KMS-11 (cell line): ENCODE data around the gene TC2N.

Source experiments
- H2AFZ ChIP-seq: fragments of 200-600 bp; sonication (generic); 2 replicates; pipeline ENCODE4 v1.6.1; 2016; ENCODE audit warnings: antibody characterized with exemption, mixed run types, low read depth
- H3K27ac ChIP-seq: fragments of 200-600 bp; sonication (generic); 2 replicates; pipeline ENCODE4 v1.6.1; 2016; ENCODE audit warnings: mild to moderate bottlenecking, mixed run types
- H3K27me3 ChIP-seq: fragments of 200-600 bp; sonication (generic); 2 replicates; pipeline ENCODE4 v1.6.1; 2017; ENCODE audit warnings: mild to moderate bottlenecking, low read depth, mixed run types, moderate library complexity; ENCODE audit not compliant: insufficient read depth
- H3K36me3 ChIP-seq: fragments of 200-600 bp; sonication (generic); 2 replicates; pipeline ENCODE4 v1.6.1; 2017; ENCODE audit warnings: mild to moderate bottlenecking, mixed run types; ENCODE audit not compliant: insufficient read depth
- H3K4me1 ChIP-seq: fragments of 200-600 bp; sonication (generic); 2 replicates; pipeline ENCODE4 v1.6.1; 2016; ENCODE audit warnings: mild to moderate bottlenecking, low read depth, mixed run types; ENCODE audit not compliant: poor library complexity, severe bottlenecking
- H3K4me2 ChIP-seq: fragments of 200-600 bp; sonication (generic); 2 replicates; pipeline ENCODE4 v1.7.0; 2016; ENCODE audit warnings: mild to moderate bottlenecking, mixed run types
- H3K4me3 ChIP-seq: fragments of 200-600 bp; sonication (generic); IDR thresholded peaks from 2 replicates; pipeline ENCODE4 v1.6.1; 2017; ENCODE audit warnings: low read depth, low read length, mixed read lengths; ENCODE audit not compliant: insufficient read depth
- H3K79me2 ChIP-seq: fragments of 200-600 bp; sonication (generic); 2 replicates; pipeline ENCODE4 v1.6.1; 2016; ENCODE audit warnings: low read depth, mixed run types; ENCODE audit not compliant: insufficient read depth
- H3K9ac ChIP-seq: fragments of 200-600 bp; sonication (generic); 2 replicates; pipeline ENCODE4 v1.6.1; 2016; ENCODE audit warnings: mild to moderate bottlenecking, mixed run types
- H4K20me1 ChIP-seq: fragments of 200-600 bp; sonication (generic); 2 replicates; pipeline ENCODE4 v1.6.1; 2016; ENCODE audit warnings: mild to moderate bottlenecking, mixed run types; ENCODE audit not compliant: insufficient read depth
- TF ChIP-seq, protein P1 (sequence below): fragments of 200-600 bp; sonication (generic); conservative IDR thresholded peaks from 2 replicates; pipeline ENCODE4 v1.6.1; 2017; ENCODE audit warnings: low read depth, mild to moderate bottlenecking, antibody characterized with exemption, low read length, moderate library complexity, mixed read lengths

TC2N gene

DNA sequence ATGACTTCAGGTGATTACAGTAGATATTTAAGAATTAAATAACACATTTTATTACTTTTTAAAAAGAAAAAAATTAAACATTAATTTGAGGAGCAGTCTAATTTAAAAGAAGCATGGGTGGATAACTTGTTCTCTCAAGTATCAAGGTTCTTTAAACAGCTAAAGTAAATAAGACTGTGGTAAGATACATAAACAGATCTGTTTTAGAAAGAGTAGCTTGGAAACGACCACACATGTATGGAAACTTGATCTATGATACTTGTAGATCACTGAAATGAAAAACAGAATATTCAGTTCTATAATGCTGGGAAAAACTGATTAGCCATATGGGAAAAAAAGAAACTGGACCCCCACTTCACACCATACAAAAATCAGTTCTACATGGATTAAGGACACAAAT is 36.0 kb downstream of the TC2N start:
- Histone ChIP-seq H3K27ac (no peak overlapping the region), H3K36me3 (no peaks in the 10 kb centered on the region), H3K9ac (no peak overlapping the region), H3K4me1 (peaks cover 4% of the 10 kb centered on the region), H3K4me2 (no peak overlapping the region), H3K4me3 (no peak overlapping the region), H3K27me3 (peaks cover 7% of the 10 kb centered on the region; the same call in 1 of the 2 replicates), H2AFZ (no peak overlapping the region), H4K20me1 (no peaks in the 10 kb centered on the region), H3K79me2 (no peaks in the 10 kb centered on the region)
- TF ChIP-seq, protein P1, sequence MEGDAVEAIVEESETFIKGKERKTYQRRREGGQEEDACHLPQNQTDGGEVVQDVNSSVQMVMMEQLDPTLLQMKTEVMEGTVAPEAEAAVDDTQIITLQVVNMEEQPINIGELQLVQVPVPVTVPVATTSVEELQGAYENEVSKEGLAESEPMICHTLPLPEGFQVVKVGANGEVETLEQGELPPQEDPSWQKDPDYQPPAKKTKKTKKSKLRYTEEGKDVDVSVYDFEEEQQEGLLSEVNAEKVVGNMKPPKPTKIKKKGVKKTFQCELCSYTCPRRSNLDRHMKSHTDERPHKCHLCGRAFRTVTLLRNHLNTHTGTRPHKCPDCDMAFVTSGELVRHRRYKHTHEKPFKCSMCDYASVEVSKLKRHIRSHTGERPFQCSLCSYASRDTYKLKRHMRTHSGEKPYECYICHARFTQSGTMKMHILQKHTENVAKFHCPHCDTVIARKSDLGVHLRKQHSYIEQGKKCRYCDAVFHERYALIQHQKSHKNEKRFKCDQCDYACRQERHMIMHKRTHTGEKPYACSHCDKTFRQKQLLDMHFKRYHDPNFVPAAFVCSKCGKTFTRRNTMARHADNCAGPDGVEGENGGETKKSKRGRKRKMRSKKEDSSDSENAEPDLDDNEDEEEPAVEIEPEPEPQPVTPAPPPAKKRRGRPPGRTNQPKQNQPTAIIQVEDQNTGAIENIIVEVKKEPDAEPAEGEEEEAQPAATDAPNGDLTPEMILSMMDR = no peak

DNA sequence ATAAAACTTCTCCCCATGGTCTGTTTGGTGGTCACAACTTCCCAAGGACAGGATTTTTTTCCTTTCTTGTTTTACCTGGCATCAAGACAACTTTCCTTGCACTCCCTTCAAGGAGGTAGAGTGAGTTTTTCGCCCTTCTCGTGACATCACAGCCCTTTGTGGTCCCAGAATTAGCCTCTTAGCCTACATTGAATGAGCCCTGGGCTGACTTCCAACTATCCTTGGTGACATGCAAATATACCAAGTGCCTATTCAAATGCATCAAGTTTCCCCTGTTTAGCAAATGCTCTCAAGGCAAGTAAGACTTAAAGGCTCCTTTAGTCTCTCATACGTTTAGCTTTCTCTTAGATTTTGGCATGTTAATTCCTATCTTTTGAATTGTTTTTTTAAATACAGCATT is 36.6 kb downstream of the TC2N start:
- Histone ChIP-seq H3K4me2 (no peak overlapping the region), H4K20me1 (no peaks in the 10 kb centered on the region), H3K36me3 (no peaks in the 10 kb centered on the region), H2AFZ (no peak overlapping the region), H3K79me2 (no peaks in the 10 kb centered on the region), H3K4me3 (no peak overlapping the region), H3K27me3 (peaks cover 7% of the 10 kb centered on the region; the same call in 1 of the 2 replicates), H3K9ac (no peak overlapping the region), H3K4me1 (peaks cover 4% of the 10 kb centered on the region), H3K27ac (no peak overlapping the region)
- TF ChIP-seq, protein P1 = no peak

DNA sequence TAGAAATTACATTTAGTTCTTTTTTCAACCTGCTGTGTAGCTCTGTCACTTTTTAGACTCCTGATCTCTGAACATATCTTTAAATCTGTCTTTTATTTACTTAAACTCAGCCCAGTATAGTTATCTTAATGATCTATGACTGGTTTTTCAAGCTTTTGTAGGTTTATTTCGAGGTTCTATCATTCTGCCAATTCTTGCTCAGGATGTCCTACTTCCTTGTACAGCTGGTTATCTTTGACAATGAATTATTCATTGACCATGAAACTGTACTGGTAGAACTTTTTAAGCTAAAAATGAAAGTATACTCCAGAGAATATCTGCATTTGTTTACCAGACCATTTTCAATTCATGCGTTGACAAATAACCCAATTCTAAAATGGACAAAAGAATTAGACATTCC is 37.8 kb downstream of the TC2N start:
- Histone ChIP-seq H3K9ac (no peak overlapping the region), H3K36me3 (no peaks in the 10 kb centered on the region), H2AFZ (no peak overlapping the region), H3K4me1 (peaks cover 4% of the 10 kb centered on the region), H3K4me3 (no peak overlapping the region), H4K20me1 (no peaks in the 10 kb centered on the region), H3K79me2 (no peaks in the 10 kb centered on the region), H3K27me3 (no peaks in the 10 kb centered on the region), H3K4me2 (no peak overlapping the region), H3K27ac (no peak overlapping the region)
- TF ChIP-seq, protein P1 = no peak

DNA sequence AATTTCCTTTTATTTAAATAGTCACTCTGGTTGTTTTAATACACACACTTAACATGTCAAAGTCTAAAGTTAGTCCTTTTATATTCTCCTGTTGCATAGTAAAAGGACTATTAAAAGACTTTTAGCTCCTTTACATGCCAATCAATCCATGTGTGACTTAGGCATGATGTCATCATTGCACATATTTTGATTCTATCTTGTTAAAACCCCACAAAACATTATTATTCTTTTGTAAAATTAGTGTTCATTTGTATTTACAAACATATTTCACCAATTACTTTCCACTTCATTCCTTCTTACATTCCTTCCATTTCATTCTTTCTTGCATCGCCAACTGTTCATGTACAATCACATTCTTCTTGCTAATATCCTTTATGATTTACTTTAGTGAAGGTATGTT is 39.6 kb downstream of the TC2N start:
- Histone ChIP-seq H3K36me3 (no peaks in the 10 kb centered on the region), H3K4me2 (no peak overlapping the region), H4K20me1 (no peaks in the 10 kb centered on the region), H3K4me3 (no peak overlapping the region), H3K4me1 (peaks cover 4% of the 10 kb centered on the region), H3K9ac (no peak overlapping the region), H3K27ac (no peak overlapping the region), H2AFZ (no peak overlapping the region), H3K79me2 (no peaks in the 10 kb centered on the region), H3K27me3 (no peaks in the 10 kb centered on the region)
- TF ChIP-seq, protein P1 = no peak
